Mesendoderm (in vitro differentiated cells): ENCODE data around the gene BMP2K.

Experiments used
- DNase-seq: peaks from one replicate; pipeline ENCODE4 v3.0.0; 2013
- H2AK5ac ChIP-seq: 2 replicates; pipeline ENCODE4 v1.6.1; 2013; ENCODE audit warnings: low read length, inconsistent platforms
- H2BK120ac ChIP-seq: 2 replicates; pipeline ENCODE4 v1.6.1; 2013; ENCODE audit warnings: low read depth, mild to moderate bottlenecking, low read length, moderate library complexity, mixed read lengths
- H2BK15ac ChIP-seq: replicated peaks from 2 replicates; pipeline ENCODE4 v1.6.1; 2013; ENCODE audit warnings: low read depth, mild to moderate bottlenecking, moderate library complexity
- H2BK5ac ChIP-seq: 2 replicates; pipeline ENCODE4 v1.6.1; 2013; ENCODE audit warnings: low read length, inconsistent platforms
- H3K18ac ChIP-seq: 2 replicates; pipeline ENCODE4 v1.6.1; 2013; ENCODE audit warnings: mild to moderate bottlenecking, low read length, mixed read lengths
- H3K23ac ChIP-seq: one replicate; pipeline ENCODE4 v1.6.1; 2013; ENCODE audit warnings: low read length
- H3K27ac ChIP-seq: 2 replicates; pipeline ENCODE4 v1.5.1; 2013; ENCODE audit warnings: low read depth, mild to moderate bottlenecking, inconsistent platforms, low read length, moderate library complexity
- H3K27me3 ChIP-seq: 2 replicates; pipeline ENCODE4 v1.6.1; 2013; ENCODE audit warnings: low read length, control low read depth, mild to moderate bottlenecking, inconsistent platforms; ENCODE audit not compliant: insufficient read depth, poor library complexity
- H3K36me3 ChIP-seq: 2 replicates; pipeline ENCODE4 v1.6.1; 2013; ENCODE audit warnings: low read length, inconsistent platforms; ENCODE audit not compliant: control insufficient read depth, insufficient read depth
- H3K4ac ChIP-seq: one replicate; pipeline ENCODE4 v1.6.1; 2013; ENCODE audit warnings: low read depth, mild to moderate bottlenecking, low read length, moderate library complexity
- H3K4me1 ChIP-seq: 2 replicates; pipeline ENCODE4 v1.6.1; 2013; ENCODE audit warnings: low read depth, low read length, inconsistent platforms; ENCODE audit not compliant: control insufficient read depth
- H3K4me2 ChIP-seq: 2 replicates; pipeline ENCODE4 v1.6.1; 2013; ENCODE audit warnings: low read length
- H3K4me3 ChIP-seq: 2 replicates; pipeline ENCODE4 v1.5.1; 2013; ENCODE audit warnings: mild to moderate bottlenecking, low read length
- H3K56ac ChIP-seq: one replicate; pipeline ENCODE4 v1.6.1; 2013; ENCODE audit warnings: low read length
- H3K79me1 ChIP-seq: 2 replicates; pipeline ENCODE4 v1.6.1; 2013; ENCODE audit warnings: low read length, inconsistent platforms
- H3K79me2 ChIP-seq: 2 replicates; pipeline ENCODE4 v1.6.1; 2013; ENCODE audit warnings: mild to moderate bottlenecking, low read length; ENCODE audit not compliant: control insufficient read depth, insufficient read depth
- H3K9ac ChIP-seq: 2 replicates; pipeline ENCODE4 v1.6.1; 2013; ENCODE audit warnings: low read length, inconsistent platforms
- H4K5ac ChIP-seq: one replicate; pipeline ENCODE4 v1.6.1; 2013; ENCODE audit warnings: low read length
- H4K8ac ChIP-seq: one replicate; pipeline ENCODE4 v1.6.1; 2013; ENCODE audit warnings: low read depth, mild to moderate bottlenecking, control low read depth, low read length, moderate library complexity
- WGBS: extraction: QIAGEN DNeasy Blood & Tissue Kit; methylation state at CpG from one replicate; pipeline ENCODE4 v1.1.7; 2013; ENCODE audit warnings: low lambda C conversion rate, missing lambda C conversion rate; ENCODE audit not compliant: insufficient coverage; ENCODE audit errors: extremely low coverage; 5-methylcytosine and 5-hydroxymethylcytosine counted together

The BMP2K gene

GRCh38 chr4:78880874-78881492 lies 104.8 kb downstream of the BMP2K start:
- no peaks in the 10 kb centered on the region for H3K36me3 ChIP-seq
- no peak overlapping the region for H3K4me3 ChIP-seq
- H3K4ac ChIP-seq, result no peak overlapping the region
- H3K4me1 ChIP-seq, result no peaks in the 10 kb centered on the region
- no peak overlapping the region for H3K27ac ChIP-seq
- no peak for DNase-seq
- H3K79me2 ChIP-seq, result no peaks in the 10 kb centered on the region
- no peak overlapping the region for H2BK5ac ChIP-seq
- H4K5ac ChIP-seq, result no peak overlapping the region
- H3K4me2 ChIP-seq, result no peak overlapping the region
- no peak overlapping the region for H2BK120ac ChIP-seq
- no peak overlapping the region for H3K9ac ChIP-seq
- H3K18ac ChIP-seq, result no peak overlapping the region
- H2BK15ac ChIP-seq, result no peak overlapping the region
- no peak overlapping the region for H3K23ac ChIP-seq
- no peaks in the 10 kb centered on the region for H3K79me1 ChIP-seq
- no peak overlapping the region for H4K8ac ChIP-seq
- no peaks in the 10 kb centered on the region for H3K27me3 ChIP-seq
- no peak overlapping the region for H3K56ac ChIP-seq
- no peak overlapping the region for H2AK5ac ChIP-seq

- Histone ChIP-seq H2BK15ac (no peak overlapping the region), H3K79me2 (no peaks in the 10 kb centered on the region), H4K8ac (no peak overlapping the region), H3K79me1 (no peaks in the 10 kb centered on the region), H3K4me2 (no peak overlapping the region), H4K5ac (no peak overlapping the region), H3K23ac (no peak overlapping the region), H2BK120ac (no peak overlapping the region), H3K9ac (no peak overlapping the region), H3K27ac (no peak overlapping the region), H3K4me1 (no peaks in the 10 kb centered on the region), H3K18ac (no peak overlapping the region), H3K4ac (no peak overlapping the region), H3K36me3 (no peaks in the 10 kb centered on the region), H3K56ac (no peak overlapping the region), H3K27me3 (no peaks in the 10 kb centered on the region), H2AK5ac (no peak overlapping the region), H3K4me3 (no peak overlapping the region), H2BK5ac (no peak overlapping the region)
- no peak for DNase-seq
Measured at GRCh38 chr4:78885598-78885997, 109.4 kb downstream of the BMP2K start.

GRCh38 chr4:78889955-78890354 lies 113.8 kb downstream of the BMP2K start:
- Histone ChIP-seq H4K5ac (no peak overlapping the region), H3K4me3 (no peak overlapping the region), H3K4me1 (no peaks in the 10 kb centered on the region), H4K8ac (no peak overlapping the region), H3K79me1 (no peaks in the 10 kb centered on the region), H2BK120ac (no peak overlapping the region), H3K36me3 (no peaks in the 10 kb centered on the region), H2BK5ac (no peak overlapping the region), H3K23ac (no peak overlapping the region), H3K9ac (no peak overlapping the region), H3K56ac (no peak overlapping the region), H3K4ac (no peak overlapping the region), H3K27ac (no peak overlapping the region), H3K27me3 (no peaks in the 10 kb centered on the region), H3K18ac (no peak overlapping the region), H2AK5ac (no peak overlapping the region), H3K4me2 (no peak overlapping the region), H3K79me2 (no peaks in the 10 kb centered on the region), H2BK15ac (no peak overlapping the region)
- no peak for DNase-seq

GRCh38 chr4:78899302-78899701 lies 123.2 kb downstream of the BMP2K start:
- Histone ChIP-seq H2BK120ac (no peak overlapping the region), H4K5ac (no peak overlapping the region)

GRCh38 chr4:78901882-78902281 lies 125.7 kb downstream of the BMP2K start:
- Histone ChIP-seq H2BK5ac (no peak overlapping the region), H3K4me2 (no peak overlapping the region), H2BK15ac (no peak overlapping the region), H3K23ac (no peak overlapping the region), H3K27ac (no peak overlapping the region), H3K4me3 (no peak overlapping the region), H3K18ac (no peak overlapping the region), H3K4ac (no peak overlapping the region), H3K79me1 (no peaks in the 10 kb centered on the region), H3K9ac (no peak overlapping the region), H3K56ac (no peak overlapping the region), H3K27me3 (no peaks in the 10 kb centered on the region), H4K5ac (no peak overlapping the region), H4K8ac (no peak overlapping the region), H3K36me3 (no peaks in the 10 kb centered on the region), H3K79me2 (no peaks in the 10 kb centered on the region), H2AK5ac (no peak overlapping the region), H3K4me1 (no peaks in the 10 kb centered on the region), H2BK120ac (no peak overlapping the region)
- WGBS, result no CpG with 5 or more reads among the region's 2 CpGs
- no peak for DNase-seq

More at GRCh38 chr4:78899302-78899701, 123.2 kb downstream of the BMP2K start:
- Histone ChIP-seq H2BK5ac (no peak overlapping the region), H3K27me3 (no peaks in the 10 kb centered on the region), H3K18ac (no peak overlapping the region), H2BK15ac (no peak overlapping the region), H3K56ac (no peak overlapping the region), H2AK5ac (no peak overlapping the region), H3K27ac (no peak overlapping the region), H3K9ac (no peak overlapping the region), H3K79me1 (no peaks in the 10 kb centered on the region), H3K36me3 (no peaks in the 10 kb centered on the region), H3K79me2 (no peaks in the 10 kb centered on the region), H3K4me3 (no peak overlapping the region), H4K8ac (no peak overlapping the region), H3K4ac (no peak overlapping the region), H3K4me2 (no peak overlapping the region), H3K23ac (no peak overlapping the region), H3K4me1 (no peaks in the 10 kb centered on the region)
- no peak for DNase-seq

DNA sequence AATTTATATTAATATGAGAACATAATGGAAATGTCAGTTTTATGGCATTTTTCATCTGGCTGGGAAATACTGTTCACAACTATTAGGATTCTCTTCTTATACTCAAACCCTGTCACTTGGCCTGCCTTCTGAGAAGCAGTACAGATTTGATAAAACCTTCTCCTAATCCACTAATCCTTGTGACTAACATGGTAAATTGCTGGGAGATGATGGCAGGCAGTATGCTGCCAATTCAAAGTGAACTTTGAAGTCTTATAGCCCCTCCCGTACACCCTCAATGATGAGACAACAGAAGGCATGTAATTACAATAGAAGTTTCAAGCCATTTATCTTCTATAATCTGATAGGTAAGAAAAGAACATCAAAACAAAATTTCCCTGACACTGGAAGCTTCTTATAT lies 126.1 kb downstream of the BMP2K start:
- Histone ChIP-seq H3K56ac (no peak overlapping the region), H3K79me2 (no peaks in the 10 kb centered on the region), H2BK5ac (no peak overlapping the region), H3K4me1 (no peaks in the 10 kb centered on the region), H3K23ac (no peak overlapping the region), H3K79me1 (no peaks in the 10 kb centered on the region), H2BK15ac (no peak overlapping the region), H3K4me3 (no peak overlapping the region), H3K27ac (no peak overlapping the region), H2BK120ac (no peak overlapping the region), H3K4ac (no peak overlapping the region), H3K9ac (no peak overlapping the region), H3K18ac (no peak overlapping the region), H3K27me3 (no peaks in the 10 kb centered on the region), H3K36me3 (no peaks in the 10 kb centered on the region), H4K5ac (no peak overlapping the region), H2AK5ac (no peak overlapping the region), H4K8ac (no peak overlapping the region), H3K4me2 (no peak overlapping the region)
- WGBS, result no CpG with 5 or more reads among the region's 1 CpG
- DNase-seq, result no peak
